HepG2 (cell line): ENCODE results near the gene THBS2. TPM values are rescaled to one million over a fixed set of nuclear protein-coding genes. Genes with fewer than 3 reads are reported as not detected.

Experiments used
- ATAC-seq: fragments of 200-7000 bp; cut with Tn5 transposase; 3 replicates; pipeline ENCODE4 v1.9.1; 2020; ENCODE audit warnings: mild to moderate bottlenecking, moderate library complexity
- BruUV-seq: library from RNA; stranded (reverse); fragments of 400-500 nt; replicated peaks from 2 replicates; lab custom pipeline; 2021; lab: Mats Ljungman, UMichigan
- CTCF ChIA-PET: fragments of 300-600 bp; formaldehyde crosslinking; extraction: SDS; loops from one replicate; lab custom pipeline; 2021; ENCODE audit warnings: low total read pairs, inconsistent platforms, low intra/inter-chr PET ratio; lab: Yijun Ruan, JAX
- POLR2A ChIA-PET: fragments of 350-600 bp; sonication (Branson Sonifier 250); formaldehyde crosslinking; loops from one replicate; lab custom pipeline; 2020; ENCODE audit warnings: antibody characterized with exemption, inconsistent platforms; lab: Yijun Ruan, JAX
- DNase-seq: peaks from one replicate; pipeline ENCODE4 v3.0.0-alpha.2; 2015; ENCODE audit warnings: low spot score
- FAIRE-seq: peaks from 3 replicates; lab custom pipeline; 2011; peaks lifted over from hg19 to GRCh38; lab: Jason Lieb, UNC
- H2AFZ ChIP-seq: one replicate; pipeline ENCODE4 v1.6.1; 2011; ENCODE audit warnings: low read length, inconsistent platforms
- H3K27ac ChIP-seq: fragments of 300-600 bp; 3 replicates; pipeline ENCODE4 v1.8.0; 2011; ENCODE audit warnings: mixed run types, mild to moderate bottlenecking, mixed read lengths, low read length, inconsistent platforms; ENCODE audit not compliant: insufficient read depth; ENCODE audit errors: extremely low read length
- H3K27me3 ChIP-seq, 2 experiments: fragments of 200-600 bp in 1 of 2; 2 replicates in 1 of 2; 3 replicates in 1 of 2; pipeline versions ENCODE4 v1.6.0 to v1.8.0; 2011; ENCODE audit warnings: low read length in 2 of 2, mild to moderate bottlenecking in 2 of 2, moderate library complexity in 2 of 2, inconsistent platforms in 1 of 2; ENCODE audit not compliant: insufficient read depth in 2 of 2, control insufficient read depth in 1 of 2
- H3K36me3 ChIP-seq, 2 experiments: fragments of 200-600 bp in 1 of 2; replicated peaks in 1 of 2; 2 replicates in 1 of 2; 3 replicates in 1 of 2; pipeline versions ENCODE4 v1.5.1 to v1.8.0; 2011; ENCODE audit warnings: low read length in 2 of 2, inconsistent platforms in 1 of 2; ENCODE audit not compliant: insufficient read depth in 2 of 2, control insufficient read depth in 1 of 2
- H3K4me1 ChIP-seq: 2 replicates; pipeline ENCODE4 v1.5.1; 2012; ENCODE audit warnings: low read length, inconsistent platforms; ENCODE audit not compliant: insufficient read depth
- H3K4me2 ChIP-seq: 2 replicates; pipeline ENCODE4 v1.6.0; 2011; ENCODE audit warnings: low read depth, low read length, inconsistent platforms
- H3K4me3 ChIP-seq, 3 experiments: fragments of 200-600 bp in 1 of 3; sonication (generic), shearing (Covaris generic) in 1 of 3; replicated peaks in 1 of 3; 2 replicates each; pipeline ENCODE4 v1.5.1; 2011 to 2016; ENCODE audit warnings: low read length in 3 of 3, inconsistent platforms in 2 of 3, low read depth in 2 of 3, mild to moderate bottlenecking in 2 of 3, control low read depth in 1 of 3, mixed read lengths in 1 of 3; ENCODE audit not compliant: insufficient read depth in 1 of 3
- H3K79me2 ChIP-seq: one replicate; pipeline ENCODE4 v1.6.1; 2011; ENCODE audit warnings: low read length, inconsistent platforms; ENCODE audit not compliant: insufficient read depth
- H3K9ac ChIP-seq: 2 replicates; pipeline ENCODE4 v1.6.0; 2011; ENCODE audit warnings: mild to moderate bottlenecking, low read depth, low read length, inconsistent platforms; ENCODE audit not compliant: insufficient read depth
- H3K9me3 ChIP-seq: 2 replicates; pipeline ENCODE4 v1.5.1; 2012; ENCODE audit warnings: mild to moderate bottlenecking, low read length
- H4K20me1 ChIP-seq: 2 replicates; pipeline ENCODE4 v1.6.0; 2011; ENCODE audit warnings: inconsistent platforms, mild to moderate bottlenecking, low read length, moderate library complexity; ENCODE audit not compliant: insufficient read depth
- ISX ChIP-seq: sonication (generic); formaldehyde crosslinking; conservative IDR thresholded peaks from 2 replicates; pipeline ENCODE4 v1.5.0; 2020; ENCODE audit warnings: missing genetic modification reagents
- NR2C2 ChIP-seq: sonication (generic); formaldehyde crosslinking; IDR thresholded peaks from 2 replicates; pipeline ENCODE4 v1.4.0; 2020; ENCODE audit warnings: missing genetic modification reagents, mild to moderate bottlenecking, moderate library complexity, borderline replicate concordance
- SKI ChIP-seq: fragments of 450-650 bp; IDR thresholded peaks from one replicate; pipeline ENCODE4 v1.6.1; 2018; ENCODE audit warnings: mild to moderate bottlenecking; ENCODE audit not compliant: partially characterized antibody
- SP4 ChIP-seq: sonication (generic); formaldehyde crosslinking; IDR thresholded peaks from 2 replicates; pipeline ENCODE4 v1.8.1; 2023; ENCODE audit warnings: mild to moderate bottlenecking, missing genetic modification reagents
- SSRP1 ChIP-seq: IDR thresholded peaks from 2 replicates; pipeline ENCODE4 v1.6.1; 2016; ENCODE audit warnings: control low read depth
- ZFP36L2 ChIP-seq: sonication (generic); formaldehyde crosslinking; IDR thresholded peaks from 2 replicates; pipeline ENCODE4 v1.4.0; 2020; ENCODE audit warnings: missing genetic modification reagents
- ZFX ChIP-seq: sonication (generic); formaldehyde crosslinking; IDR thresholded peaks from 2 replicates; pipeline ENCODE4 v1.4.0; 2020; ENCODE audit warnings: mild to moderate bottlenecking, low read depth, missing genetic modification reagents, moderate library complexity
- ZFYVE20 ChIP-seq: sonication (generic); formaldehyde crosslinking; IDR thresholded peaks from 2 replicates; pipeline ENCODE4 v1.8.0; 2023; ENCODE audit warnings: low read depth, mild to moderate bottlenecking, moderate library complexity, missing genetic modification reagents, borderline replicate concordance
- ZNF883 ChIP-seq: sonication (generic); formaldehyde crosslinking; IDR thresholded peaks from 2 replicates; pipeline ENCODE4 v1.5.1; 2020; ENCODE audit warnings: mild to moderate bottlenecking, missing genetic modification reagents; ENCODE audit errors: not compliant biosample characterization
- WGBS: methylation state at CpG from one replicate; pipeline ENCODE4 v1.1.6; 2017; ENCODE audit warnings: low lambda C conversion rate; 5-methylcytosine and 5-hydroxymethylcytosine counted together
- in situ Hi-C: cut with HindIII; loops from 2 replicates; pipeline ENCODE4 v1.10.0; 2017; ENCODE audit warnings: low pct_unique_long_range_greater_than_20kb; ENCODE audit not compliant: extremely low pct_ligation_motif_present
- intact Hi-C: fragments of 100-400 bp; cut with micrococcal nuclease; formaldehyde crosslinking; loops from one replicate; pipeline ENCODE4 v1.10.0; 2022; ENCODE audit not compliant: unreplicated experiment
- polyA plus RNA-seq, 8 experiments: library from polyadenylated mRNA; depleted of rRNA in 3 of 8; stranded (reverse) in 7 of 8; unstranded in 1 of 8; fragments of >200 nt; fragmentation: Illumina TruSeq in 4 of 8; extraction: Trizol in 4 of 8; gene quantifications; 2 replicates each; pipeline versions ENCODE4 v1.2.1 to v1.2.3, GENCODE V29; 2011 to 2016; ENCODE audit warnings: low read depth in 4 of 8, missing spikeins in 1 of 8, mixed read lengths in 1 of 8; ENCODE audit not compliant: insufficient read depth in 1 of 8
- total RNA-seq, 5 experiments: library from RNA; depleted of rRNA; stranded (reverse); fragments of >200 nt; fragmentation: Illumina TruSeq; extraction: Trizol; gene quantifications; 2 replicates each; pipeline ENCODE4 v1.2.3, GENCODE V29; 2016; ENCODE audit warnings: low read depth in 1 of 5
- TF ChIP-seq, protein P1 (sequence below): sonication (generic); formaldehyde crosslinking; IDR thresholded peaks from 2 replicates; pipeline ENCODE4 v1.8.1; 2022; ENCODE audit warnings: low read depth, mild to moderate bottlenecking, missing genetic modification reagents
- TF ChIP-seq, protein P2 (sequence below): IDR thresholded peaks from 2 replicates; pipeline ENCODE4 v1.6.1; 2016; ENCODE audit warnings: low read depth, borderline replicate concordance
- TF ChIP-seq, protein P3 (sequence below): sonication (generic); formaldehyde crosslinking; IDR thresholded peaks from 2 replicates; pipeline ENCODE4 v1.8.1; 2023; ENCODE audit warnings: missing genetic modification reagents, inconsistent platforms, borderline replicate concordance
- TF ChIP-seq, protein P4 (sequence below): sonication (generic); formaldehyde crosslinking; IDR thresholded peaks from 2 replicates; pipeline ENCODE4 v1.8.0; 2022; ENCODE audit warnings: missing genetic modification reagents, mild to moderate bottlenecking, moderate library complexity, borderline replicate concordance
- TF ChIP-seq, protein P5 (sequence below): sonication (generic); formaldehyde crosslinking; IDR thresholded peaks from 2 replicates; pipeline ENCODE4 v1.4.0; 2020; ENCODE audit warnings: mild to moderate bottlenecking, missing genetic modification reagents

THBS2 gene
- total and polyA plus RNA-seq, 2 of the 13 experiments (the other 11 are each of a cell fraction or from before 2014, with no cell fraction given), result 0.12 to 0.15 TPM

DNA sequence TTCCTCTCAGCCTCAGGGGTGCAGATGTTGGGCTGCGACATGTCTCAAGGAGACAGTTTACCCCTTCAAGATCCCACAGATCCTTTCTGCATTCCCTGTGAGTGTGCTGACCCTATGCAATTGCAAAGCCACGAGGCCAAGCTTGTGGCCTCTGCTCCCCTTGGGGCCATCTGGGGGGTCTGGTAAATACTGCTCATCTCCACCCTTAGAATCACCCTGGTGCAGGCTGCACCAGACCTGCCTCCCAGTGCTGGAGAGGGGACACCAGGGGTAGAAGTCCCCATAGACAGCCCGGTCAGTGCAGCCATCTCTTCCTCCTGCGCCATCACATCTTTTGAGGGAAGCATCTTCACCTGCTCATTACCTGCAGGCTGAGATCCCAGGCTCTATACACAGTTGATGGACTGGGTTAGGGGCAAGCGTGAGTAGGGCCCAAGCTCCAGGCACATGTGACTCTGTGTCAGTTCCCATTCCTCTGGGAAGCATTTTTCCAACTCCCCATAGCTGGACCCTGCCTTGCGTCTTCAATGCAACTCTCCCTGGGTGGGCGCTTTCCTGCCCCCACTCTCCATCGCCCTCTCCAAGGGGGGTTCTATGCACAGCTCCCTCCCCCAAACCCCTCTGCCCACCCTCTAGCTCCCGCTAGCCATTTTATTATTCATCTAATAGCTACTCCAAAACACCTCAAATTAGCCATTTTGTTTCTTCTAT, 53.9 kb downstream of the THBS2 start:
- WGBS, result 21% methylated on average over 9 of the region's 9 CpGs
- no peaks in the 10 kb centered on the region for H4K20me1 ChIP-seq
- no peaks in the 10 kb centered on the region for H3K36me3 ChIP-seq
- in situ Hi-C loops, result no loop called here
- ChIA-PET CTCF (no interaction called here), POLR2A (no interaction called here)
- H3K4me3 ChIP-seq, result no peak overlapping the region
- H3K27ac ChIP-seq, result no peak overlapping the region
- no peak for FAIRE-seq
- DNase-seq, result no peak
- H3K79me2 ChIP-seq, result no peaks in the 10 kb centered on the region
- no peak overlapping the region for H3K4me2 ChIP-seq
- H3K27me3 ChIP-seq, result peaks cover 2 to 12% of the 10 kb centered on the region in 2 experiments; a peak in 2 of 5 replicates
- no peak overlapping the region for H2AFZ ChIP-seq
- H3K9ac ChIP-seq, result no peak overlapping the region
- no peak; the same call in 2 of the 3 replicates for ATAC-seq
- intact Hi-C loops, result no loop called here
- H3K4me1 ChIP-seq, result no peaks in the 10 kb centered on the region
- H3K9me3 ChIP-seq, result no peaks in the 10 kb centered on the region
- BruUV-seq, result no TSS peak
- TF ChIP-seq, protein P1, sequence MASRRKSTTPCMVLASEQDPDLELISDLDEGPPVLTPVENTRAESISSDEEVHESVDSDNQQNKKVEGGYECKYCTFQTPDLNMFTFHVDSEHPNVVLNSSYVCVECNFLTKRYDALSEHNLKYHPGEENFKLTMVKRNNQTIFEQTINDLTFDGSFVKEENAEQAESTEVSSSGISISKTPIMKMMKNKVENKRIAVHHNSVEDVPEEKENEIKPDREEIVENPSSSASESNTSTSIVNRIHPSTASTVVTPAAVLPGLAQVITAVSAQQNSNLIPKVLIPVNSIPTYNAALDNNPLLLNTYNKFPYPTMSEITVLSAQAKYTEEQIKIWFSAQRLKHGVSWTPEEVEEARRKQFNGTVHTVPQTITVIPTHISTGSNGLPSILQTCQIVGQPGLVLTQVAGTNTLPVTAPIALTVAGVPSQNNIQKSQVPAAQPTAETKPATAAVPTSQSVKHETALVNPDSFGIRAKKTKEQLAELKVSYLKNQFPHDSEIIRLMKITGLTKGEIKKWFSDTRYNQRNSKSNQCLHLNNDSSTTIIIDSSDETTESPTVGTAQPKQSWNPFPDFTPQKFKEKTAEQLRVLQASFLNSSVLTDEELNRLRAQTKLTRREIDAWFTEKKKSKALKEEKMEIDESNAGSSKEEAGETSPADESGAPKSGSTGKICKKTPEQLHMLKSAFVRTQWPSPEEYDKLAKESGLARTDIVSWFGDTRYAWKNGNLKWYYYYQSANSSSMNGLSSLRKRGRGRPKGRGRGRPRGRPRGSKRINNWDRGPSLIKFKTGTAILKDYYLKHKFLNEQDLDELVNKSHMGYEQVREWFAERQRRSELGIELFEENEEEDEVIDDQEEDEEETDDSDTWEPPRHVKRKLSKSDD (CRISPR knock-in tag), result no peak
- no peak for TF ChIP-seq ZFX (CRISPR knock-in tag)
- no peak for TF ChIP-seq ZFYVE20 (CRISPR knock-in tag)
- TF ChIP-seq, protein P2, sequence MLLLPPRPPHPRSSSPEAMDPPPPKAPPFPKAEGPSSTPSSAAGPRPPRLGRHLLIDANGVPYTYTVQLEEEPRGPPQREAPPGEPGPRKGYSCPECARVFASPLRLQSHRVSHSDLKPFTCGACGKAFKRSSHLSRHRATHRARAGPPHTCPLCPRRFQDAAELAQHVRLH (CRISPR knock-in tag), result no peak
- TF ChIP-seq SKI, result no peak
- TF ChIP-seq, protein P3, sequence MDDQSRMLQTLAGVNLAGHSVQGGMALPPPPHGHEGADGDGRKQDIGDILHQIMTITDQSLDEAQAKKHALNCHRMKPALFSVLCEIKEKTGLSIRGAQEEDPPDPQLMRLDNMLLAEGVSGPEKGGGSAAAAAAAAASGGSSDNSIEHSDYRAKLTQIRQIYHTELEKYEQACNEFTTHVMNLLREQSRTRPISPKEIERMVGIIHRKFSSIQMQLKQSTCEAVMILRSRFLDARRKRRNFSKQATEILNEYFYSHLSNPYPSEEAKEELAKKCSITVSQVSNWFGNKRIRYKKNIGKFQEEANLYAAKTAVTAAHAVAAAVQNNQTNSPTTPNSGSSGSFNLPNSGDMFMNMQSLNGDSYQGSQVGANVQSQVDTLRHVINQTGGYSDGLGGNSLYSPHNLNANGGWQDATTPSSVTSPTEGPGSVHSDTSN, result no peak
- TF ChIP-seq ZFP36L2 (CRISPR knock-in tag), result no peak
- TF ChIP-seq SP4 (CRISPR knock-in tag), result no peak
- TF ChIP-seq, protein P4, sequence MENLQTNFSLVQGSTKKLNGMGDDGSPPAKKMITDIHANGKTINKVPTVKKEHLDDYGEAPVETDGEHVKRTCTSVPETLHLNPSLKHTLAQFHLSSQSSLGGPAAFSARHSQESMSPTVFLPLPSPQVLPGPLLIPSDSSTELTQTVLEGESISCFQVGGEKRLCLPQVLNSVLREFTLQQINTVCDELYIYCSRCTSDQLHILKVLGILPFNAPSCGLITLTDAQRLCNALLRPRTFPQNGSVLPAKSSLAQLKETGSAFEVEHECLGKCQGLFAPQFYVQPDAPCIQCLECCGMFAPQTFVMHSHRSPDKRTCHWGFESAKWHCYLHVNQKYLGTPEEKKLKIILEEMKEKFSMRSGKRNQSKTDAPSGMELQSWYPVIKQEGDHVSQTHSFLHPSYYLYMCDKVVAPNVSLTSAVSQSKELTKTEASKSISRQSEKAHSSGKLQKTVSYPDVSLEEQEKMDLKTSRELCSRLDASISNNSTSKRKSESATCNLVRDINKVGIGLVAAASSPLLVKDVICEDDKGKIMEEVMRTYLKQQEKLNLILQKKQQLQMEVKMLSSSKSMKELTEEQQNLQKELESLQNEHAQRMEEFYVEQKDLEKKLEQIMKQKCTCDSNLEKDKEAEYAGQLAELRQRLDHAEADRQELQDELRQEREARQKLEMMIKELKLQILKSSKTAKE (CRISPR knock-in tag), result no peak
- no peak for TF ChIP-seq NR2C2 (CRISPR knock-in tag)
- TF ChIP-seq ZNF883 (CRISPR knock-in tag), result no peak
- no peak for TF ChIP-seq ISX
- TF ChIP-seq, protein P5, sequence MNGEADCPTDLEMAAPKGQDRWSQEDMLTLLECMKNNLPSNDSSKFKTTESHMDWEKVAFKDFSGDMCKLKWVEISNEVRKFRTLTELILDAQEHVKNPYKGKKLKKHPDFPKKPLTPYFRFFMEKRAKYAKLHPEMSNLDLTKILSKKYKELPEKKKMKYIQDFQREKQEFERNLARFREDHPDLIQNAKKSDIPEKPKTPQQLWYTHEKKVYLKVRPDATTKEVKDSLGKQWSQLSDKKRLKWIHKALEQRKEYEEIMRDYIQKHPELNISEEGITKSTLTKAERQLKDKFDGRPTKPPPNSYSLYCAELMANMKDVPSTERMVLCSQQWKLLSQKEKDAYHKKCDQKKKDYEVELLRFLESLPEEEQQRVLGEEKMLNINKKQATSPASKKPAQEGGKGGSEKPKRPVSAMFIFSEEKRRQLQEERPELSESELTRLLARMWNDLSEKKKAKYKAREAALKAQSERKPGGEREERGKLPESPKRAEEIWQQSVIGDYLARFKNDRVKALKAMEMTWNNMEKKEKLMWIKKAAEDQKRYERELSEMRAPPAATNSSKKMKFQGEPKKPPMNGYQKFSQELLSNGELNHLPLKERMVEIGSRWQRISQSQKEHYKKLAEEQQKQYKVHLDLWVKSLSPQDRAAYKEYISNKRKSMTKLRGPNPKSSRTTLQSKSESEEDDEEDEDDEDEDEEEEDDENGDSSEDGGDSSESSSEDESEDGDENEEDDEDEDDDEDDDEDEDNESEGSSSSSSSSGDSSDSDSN, result no peak
- no peak for TF ChIP-seq SSRP1 (CRISPR knock-in tag)
